CD4-positive, alpha-beta T cell treated with Interleukin-21 for 1 hour (primary cell): ENCODE measurements around the gene GORASP2.
"Not testable (repeated sequence)": the region's sequence is repeated elsewhere in the genome, so short reads cannot be mapped to it uniquely, and the experiment has no call there.

Experiments
- DNase-seq: peaks from one replicate; pipeline ENCODE4 v3.0.0-alpha.2; 2020

Gene GORASP2

DNA sequence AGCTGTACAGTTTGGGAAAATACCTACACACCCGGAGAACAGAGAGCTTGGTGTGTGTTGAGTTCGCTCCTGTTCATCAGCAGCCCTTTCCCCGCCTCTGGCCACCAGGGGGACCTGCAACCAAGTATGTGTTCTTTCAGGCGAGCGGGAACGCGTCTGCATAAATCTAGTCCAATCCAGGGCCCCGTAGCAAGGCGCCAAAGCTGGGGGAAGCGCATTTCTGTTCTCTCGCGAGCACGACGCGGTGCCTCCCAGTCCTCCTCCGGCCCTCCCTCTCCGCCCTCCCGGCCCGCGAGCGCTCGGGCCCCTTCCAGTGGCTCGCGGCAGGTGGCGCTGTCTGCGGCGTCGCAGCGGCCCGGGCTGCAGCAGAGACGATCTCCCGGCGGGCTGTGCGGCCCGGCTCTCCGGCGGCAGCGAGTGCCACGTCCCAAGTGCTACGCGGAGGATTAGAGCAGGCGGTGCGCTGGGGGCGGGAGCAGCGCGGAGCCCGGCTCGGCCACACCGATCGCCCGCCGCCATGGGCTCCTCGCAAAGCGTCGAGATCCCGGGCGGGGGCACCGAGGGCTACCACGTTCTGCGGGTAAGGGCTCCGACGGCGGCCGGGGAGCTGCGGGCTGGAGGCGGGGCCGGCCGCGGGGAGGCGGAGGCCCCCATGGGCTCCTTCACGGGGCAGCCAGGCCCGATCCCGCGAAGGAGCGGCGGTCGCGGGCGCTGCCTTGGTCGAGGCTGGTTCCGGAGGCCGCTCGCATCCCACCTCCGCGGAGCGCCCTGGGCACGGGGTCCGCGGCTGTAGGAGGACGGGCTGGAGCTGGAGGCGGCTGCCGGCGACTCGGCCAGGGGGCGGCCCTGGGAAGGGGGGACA lies at the start of gene GORASP2:
TSS of gene GORASP2 (plus strand) at position 430 of the 862 bp plus-strand sequence. CDS start at position 518, 88 bp downstream.
- peak; percentile 99 for DNase-seq

DNA sequence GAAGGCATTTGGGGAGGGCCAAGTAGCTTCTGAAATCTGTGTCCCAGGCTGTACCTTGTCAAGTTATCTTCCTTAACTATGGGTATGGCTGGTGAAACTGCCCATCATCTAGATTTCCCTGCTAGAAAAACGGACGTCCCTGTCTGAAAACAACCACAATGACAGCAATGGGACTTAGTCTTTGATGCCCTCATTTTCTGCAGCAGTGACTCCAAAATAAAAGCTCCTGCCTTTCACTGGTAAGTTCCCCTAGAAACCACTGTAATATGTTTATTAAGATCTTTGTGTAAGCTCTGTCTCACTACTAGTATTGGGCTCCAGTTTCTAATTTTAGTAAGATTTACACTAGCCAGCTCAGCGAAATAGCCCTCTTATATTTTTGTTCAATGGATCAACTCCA lies 47.2 kb upstream of the GORASP2 start:
- DNase-seq = no peak

DNA sequence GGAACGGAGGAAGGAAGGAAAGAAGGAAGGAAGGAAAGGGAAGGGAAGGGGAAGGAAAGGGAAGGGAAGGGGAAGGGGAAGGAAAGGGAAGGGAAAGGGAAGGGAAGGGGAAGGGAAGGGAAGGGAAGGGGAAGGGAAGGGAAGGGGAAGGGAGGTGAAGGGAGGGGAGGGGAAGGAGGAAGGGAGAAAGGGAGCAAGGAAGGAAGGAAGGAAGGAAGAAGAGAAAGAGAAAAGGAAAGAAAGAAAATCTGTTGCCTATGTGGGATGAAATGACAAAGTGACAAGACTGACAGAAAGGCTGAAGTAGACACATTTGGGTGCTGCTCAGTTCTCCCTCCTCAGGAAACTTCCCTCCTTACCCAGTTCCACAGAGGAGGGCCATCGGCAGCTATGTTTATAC lies 46.3 kb upstream of the GORASP2 start:
- no peak for DNase-seq

DNA sequence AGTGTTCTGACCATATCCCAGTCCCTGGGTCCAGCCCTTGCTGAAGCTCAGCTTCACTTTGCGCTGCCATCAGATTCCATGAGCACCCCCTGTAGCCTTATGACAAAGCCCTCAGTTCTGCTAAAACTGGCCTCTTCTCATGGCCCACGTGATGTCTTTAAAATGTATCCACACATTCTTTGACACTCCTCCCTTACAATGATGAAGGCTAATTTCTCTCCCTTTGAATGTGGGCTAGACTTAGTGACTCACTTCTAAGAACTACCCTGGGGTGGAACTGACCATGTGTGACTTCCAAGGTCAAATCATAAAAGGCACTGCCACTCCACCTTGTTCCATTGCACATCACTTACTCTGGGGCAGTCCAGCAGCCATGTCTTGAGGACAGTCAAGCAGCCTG lies 45.4 kb upstream of the GORASP2 start:
- DNase-seq = no peak

DNA sequence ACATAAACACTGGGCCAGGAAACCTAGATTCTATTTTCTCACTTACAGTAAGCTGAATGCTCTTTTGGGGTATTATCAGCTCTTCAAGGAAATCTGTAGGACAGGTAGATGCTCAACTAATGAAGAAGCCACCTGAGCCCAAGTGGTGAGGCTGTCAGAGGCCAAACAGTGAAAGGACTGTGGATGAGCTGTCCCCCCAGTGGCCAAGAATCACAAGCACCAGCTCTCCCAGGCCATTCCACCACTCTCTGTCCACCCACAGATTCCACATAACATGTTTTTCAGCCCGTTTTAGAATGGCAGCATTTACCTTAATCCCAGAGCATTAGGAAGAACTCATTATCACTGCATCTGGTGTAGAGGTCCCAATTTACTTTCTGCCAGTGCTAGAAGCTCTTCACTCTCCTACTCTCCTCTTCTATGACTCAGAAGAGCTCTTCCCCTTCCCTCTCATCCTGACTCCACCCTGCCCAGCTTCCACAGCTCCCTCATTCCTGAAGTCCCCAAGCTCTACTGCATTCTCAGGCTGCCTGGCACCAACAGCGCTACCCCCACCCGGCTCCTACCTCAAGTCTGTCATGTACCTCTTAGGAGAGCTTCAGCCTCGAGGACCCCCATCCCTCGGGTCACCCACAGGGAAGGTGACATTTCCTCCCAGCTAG lies 43.8 kb upstream of the GORASP2 start:
- DNase-seq = no peak

DNA sequence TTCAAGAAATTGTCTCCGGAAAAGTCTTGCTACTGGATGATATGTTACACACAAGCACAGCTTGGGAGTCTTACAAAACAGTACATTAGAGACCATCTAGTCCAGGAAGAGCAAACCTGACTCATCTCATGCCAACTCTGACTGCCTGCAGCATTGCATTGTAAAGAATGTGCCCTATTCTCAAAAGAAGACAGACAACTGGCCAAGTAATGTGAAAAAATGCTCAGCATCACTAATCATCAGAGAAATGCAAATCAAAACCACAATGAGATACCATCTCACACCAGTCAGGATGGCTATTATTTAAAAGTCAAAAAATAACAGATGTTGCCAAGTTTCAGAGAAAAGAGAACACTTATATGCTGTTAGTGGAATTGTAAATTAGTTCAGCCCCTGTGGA lies 42.7 kb upstream of the GORASP2 start:
- no peak for DNase-seq

DNA sequence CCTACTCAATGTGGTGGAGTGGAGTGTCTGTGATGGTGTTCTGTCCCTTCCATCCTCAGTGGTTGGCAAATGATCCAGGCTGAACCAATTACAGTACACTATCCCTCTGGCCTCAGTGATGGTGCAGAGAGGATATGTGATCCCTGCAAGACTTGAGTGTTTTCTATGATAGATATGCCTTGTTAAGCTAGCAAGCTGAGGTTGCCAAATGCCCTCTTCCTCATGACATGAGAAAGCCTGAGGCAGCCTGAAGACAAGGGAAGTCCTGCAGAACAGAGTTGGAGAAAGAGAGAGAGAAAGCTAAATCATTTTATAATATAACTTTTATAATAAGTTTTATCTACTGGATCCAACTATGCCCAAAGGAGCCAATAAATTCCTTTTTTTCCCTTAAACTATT lies 41.6 kb upstream of the GORASP2 start:
- DNase-seq = no peak

DNA sequence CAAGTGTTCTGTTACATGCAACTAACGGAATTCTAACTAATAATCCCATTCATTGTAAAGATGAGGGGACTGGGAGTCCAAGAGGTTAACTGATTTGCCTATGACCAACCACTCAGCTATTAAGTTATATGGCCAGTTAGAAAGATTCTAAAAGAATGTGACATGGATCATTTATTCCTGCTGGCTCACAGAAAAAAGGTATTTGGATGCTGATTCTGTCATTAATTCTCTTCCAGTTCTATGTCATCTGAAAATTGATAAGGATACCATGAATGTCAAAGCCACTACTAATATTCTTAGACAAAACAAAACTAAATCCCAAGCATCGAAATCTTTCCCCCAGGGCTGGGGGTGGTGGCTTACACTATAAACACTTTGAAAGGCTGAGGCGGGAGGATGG lies 41.2 kb upstream of the GORASP2 start:
- DNase-seq = no peak

DNA sequence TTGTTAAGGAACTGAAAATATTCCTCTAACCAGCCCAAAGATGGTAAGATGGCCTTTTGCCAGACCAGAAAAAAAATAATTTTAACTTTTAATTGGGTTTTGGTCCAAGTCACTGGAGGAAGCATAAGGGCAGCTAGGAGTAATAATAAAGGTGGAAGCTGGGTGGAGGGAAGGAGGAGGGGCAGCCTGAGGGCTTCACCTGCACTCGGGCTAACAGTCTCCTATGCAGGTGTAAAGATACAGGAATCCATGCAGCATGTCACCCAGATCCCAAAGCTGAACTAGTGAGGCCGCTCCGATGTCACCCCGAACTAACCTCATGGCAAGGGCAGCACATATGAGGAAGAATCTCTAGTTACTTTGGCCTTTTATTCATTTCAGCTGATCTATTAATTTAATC lies 37.2 kb upstream of the GORASP2 start:
- DNase-seq = no peak

DNA sequence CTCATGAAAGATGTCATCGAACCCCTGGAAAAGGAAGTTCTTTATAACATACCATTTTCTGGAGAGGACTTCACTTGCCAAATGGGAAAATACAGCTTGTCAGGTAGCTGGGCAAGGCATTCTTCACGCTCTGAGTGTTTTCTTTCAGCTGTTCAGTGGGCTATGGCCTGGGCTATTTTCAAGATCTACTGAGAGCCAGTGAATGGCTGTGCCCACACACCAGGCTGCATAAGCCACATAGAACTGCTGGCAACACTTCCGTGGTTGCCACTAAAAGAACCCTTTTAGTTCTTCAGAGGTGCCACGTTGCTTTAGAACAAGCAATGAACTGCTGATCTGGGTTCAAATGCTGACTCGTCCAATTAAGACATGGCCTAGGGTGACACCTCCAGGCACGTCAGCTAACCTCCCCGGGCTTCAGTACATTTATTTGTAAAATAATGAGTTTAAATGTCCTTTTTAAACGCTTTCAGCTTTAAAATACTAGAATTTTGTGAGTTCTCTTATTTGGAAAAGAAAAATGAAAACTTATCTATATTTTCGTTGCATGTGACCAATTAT lies 36.6 kb upstream of the GORASP2 start:
- no peak for DNase-seq

DNA sequence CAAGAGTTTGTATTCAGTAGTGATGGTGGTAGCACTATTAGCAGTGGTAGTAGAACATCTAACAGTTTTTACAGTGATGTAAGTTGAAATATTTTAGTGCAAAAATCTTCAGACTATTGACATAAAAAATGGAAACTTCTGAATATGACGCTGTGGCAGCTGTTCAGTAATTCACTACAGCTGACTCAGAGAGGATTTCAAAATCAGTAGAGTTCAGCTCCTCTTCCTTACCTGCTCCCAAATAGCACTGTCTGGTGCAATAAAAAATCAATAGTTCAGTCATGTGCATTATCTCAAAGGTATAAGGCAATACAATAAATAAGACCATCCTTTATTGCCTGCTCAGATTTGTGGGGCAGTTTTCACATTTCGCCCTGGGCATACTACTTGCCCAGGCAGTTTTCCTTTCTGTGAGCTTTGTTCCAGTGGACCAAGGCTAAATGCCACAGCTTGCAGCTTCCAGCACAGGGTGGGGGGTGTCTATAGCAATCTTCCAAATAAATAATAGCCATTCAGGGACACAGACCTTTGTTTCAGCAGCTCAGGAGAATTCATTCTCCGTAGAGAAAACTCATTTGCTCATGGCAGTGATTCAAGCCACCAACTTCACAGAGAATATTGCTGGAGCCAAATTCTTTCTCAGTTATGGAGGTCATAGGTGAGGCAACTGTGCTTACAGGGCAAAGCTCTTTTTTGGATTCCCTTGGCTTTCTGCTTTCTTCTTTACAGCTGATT lies 33.9 kb upstream of the GORASP2 start:
- no peak for DNase-seq

DNA sequence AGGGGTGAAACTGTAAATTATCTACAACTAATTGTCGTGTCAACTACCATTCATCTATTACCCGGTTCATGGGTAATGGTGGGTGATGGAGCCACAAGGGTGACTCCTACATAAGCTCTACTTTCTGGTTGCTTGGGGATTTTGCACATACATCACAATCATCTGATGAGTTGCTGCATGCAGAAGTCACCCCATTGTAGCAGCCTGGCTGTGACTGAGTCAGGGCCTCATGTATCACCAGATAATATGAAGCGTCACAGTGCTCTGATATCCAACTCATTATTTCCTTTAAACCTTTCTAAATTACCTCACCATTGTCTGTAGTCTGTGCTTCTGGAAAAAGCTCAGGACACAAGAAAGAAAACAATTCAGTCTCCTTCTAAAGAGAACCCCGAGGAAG lies 32.4 kb upstream of the GORASP2 start:
- no peak for DNase-seq

DNA sequence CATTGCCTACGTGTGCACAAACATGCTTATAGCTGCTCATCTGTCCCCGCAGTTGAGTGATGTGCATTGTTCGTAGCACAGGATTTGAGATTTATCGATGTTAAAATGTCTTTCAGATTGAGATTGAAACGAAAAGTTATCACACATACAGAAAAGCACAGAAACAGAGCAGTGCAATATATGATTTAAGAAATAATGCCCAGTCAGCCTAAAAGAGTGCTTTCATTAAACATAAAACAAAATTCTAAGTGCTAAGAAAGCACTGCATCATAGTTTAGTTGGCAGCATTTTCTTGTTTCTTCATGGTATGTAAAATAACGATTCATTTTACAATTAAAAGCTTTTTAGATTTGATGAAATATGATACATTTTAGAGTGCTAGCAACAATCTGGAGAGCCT lies 31.9 kb upstream of the GORASP2 start:
- DNase-seq = no peak

DNA sequence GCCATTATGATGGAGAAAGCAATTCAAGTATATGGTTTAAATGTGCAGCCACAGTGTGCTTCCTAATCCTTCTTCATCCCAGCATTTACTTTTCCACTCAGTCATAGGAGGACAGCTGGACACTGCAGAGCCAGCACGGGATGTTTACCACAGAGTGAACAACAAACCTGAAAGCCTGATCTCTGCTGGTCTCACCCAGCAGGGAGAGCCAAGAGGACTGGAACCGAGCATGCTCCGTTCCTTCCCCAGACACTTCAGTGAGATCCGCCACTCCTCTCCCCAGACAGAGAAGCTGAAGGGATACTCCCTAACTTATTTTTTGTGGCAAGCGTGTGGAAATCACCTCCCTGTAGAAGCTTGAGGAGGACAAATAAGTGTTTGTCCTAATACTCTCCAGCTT lies 23.2 kb upstream of the GORASP2 start:
- DNase-seq = no peak

DNA sequence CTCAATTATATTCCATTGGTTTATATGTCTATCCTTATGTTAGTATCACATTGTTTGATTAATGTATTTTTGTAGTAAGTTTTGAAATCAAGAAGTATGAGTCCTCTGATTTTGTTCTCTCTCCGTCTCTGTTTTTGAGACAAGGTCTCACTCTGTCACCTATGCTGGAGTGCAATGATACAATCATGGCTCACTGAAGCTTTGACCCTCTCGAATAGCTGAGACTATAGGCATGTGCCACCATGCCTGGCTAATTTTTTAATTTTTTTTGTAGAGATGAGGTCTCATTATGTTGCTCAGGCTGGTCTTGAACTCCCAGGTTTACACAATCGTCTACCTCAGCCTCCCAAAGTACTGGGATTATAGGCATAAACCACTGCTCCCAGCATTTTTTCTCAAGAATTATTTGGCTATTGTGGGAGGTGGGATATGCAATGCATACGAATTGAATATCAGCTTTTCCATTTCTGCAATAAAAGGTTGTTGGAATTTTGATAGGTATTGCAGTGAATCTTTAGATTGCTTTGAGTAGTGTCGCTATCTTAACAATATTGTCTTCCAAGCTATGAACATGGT lies 17.7 kb upstream of the GORASP2 start:
- DNase-seq = no peak

DNA sequence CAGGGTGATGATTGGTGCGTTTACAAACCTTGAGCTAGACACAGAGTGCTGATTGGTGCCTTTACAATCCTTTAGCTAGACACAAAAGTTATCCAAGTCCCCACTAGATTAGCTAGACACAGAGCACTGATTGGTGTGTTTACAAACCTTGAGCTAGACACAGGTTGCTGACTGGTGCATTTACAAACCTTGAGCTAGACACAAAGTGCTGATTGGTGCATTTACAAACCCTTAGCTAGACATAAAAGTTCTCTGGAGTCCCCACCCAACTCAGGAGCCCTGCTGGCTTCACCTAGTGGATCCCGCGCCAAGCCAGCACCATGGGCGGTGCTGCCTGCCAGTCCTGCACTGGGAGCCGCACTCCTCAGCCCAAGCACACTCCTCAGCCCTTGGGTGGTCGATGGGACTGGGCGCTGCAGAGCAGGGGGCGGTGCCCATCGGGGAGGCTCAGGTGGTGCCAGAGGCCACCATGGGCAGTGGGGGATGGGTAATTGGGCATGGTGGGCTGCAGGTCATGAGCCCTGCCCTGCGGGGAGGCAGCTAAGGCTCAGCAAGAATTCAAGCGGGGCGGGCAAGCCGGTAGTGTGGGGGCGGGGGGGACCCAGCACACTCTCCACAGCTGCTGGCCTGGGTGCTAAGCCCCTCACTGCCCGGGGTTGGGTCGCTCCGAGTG lies 13.9 kb upstream of the GORASP2 start:
- DNase-seq = not testable (repeated sequence)

DNA sequence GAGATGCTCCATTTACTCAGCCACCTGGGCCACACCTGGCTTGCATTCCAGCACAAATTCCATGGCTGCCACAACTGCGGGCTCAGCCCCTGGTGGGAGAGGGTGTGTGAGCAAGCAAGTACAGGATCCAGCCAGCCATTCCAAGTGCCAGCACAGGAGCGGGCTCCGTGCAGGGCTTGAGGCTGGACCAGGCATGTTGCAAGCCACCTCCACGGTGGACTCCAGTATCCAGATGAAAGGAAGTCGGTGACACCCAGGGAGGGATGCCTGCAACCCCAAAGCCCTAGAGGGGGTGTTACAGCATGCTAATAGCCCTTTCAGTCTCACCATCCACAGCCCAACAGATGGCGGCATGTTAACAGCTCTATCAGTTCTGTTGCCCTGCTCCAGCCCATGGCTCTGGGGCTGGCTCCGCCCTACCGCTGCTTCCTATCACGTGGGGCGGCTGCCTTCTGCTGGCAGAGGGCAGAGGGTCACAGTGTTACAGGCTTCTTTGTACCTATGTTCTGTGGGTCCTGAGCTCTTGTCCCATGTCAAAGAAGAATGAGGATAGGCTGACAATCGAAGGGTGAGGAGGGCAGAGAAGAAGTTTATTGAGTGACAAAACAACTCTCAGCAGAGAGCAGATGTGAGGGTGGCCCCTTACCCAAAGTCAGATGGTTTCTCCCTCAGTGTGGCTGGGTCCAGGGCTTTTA lies 11.7 kb upstream of the GORASP2 start:
- DNase-seq = no peak

DNA sequence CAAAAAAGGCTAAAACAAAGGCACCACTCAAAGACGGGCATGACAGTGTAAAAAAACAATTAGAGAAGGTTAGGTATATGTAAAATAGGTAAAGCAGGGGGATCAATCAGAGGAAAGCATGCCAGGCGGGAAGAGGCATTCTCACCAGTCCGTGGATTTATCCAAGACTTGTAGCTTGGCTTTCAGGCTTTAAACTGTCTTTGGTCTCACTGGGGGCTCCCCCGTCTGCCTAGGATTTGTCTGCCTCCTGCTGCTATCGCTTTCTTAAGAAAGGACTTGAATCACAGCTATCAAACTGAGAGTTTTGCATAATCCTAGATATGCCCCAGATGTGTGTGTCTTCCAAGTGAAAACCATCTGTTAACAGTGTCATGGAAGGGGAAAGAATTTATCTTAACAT lies 11.1 kb upstream of the GORASP2 start:
- DNase-seq = no peak

DNA sequence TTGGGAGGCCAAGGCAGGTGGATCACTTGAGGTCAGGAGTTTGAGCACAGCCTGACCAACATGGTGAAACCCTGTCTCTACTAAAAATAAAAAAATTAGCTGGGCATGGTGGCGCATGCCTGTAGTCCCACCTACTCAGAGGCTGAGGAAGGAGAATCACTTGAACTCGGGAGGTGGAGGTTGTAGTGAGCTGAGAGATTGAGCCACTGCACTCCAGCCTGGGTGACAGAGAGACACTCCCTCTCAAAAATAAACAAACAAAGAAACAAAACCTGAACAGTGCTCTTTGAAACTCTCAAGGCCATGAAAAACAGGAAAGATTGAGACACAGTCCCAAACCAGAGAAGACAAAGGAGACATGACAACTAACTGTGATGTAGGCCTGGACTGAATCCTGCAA lies 7.2 kb upstream of the GORASP2 start:
- DNase-seq = not testable (repeated sequence)

DNA sequence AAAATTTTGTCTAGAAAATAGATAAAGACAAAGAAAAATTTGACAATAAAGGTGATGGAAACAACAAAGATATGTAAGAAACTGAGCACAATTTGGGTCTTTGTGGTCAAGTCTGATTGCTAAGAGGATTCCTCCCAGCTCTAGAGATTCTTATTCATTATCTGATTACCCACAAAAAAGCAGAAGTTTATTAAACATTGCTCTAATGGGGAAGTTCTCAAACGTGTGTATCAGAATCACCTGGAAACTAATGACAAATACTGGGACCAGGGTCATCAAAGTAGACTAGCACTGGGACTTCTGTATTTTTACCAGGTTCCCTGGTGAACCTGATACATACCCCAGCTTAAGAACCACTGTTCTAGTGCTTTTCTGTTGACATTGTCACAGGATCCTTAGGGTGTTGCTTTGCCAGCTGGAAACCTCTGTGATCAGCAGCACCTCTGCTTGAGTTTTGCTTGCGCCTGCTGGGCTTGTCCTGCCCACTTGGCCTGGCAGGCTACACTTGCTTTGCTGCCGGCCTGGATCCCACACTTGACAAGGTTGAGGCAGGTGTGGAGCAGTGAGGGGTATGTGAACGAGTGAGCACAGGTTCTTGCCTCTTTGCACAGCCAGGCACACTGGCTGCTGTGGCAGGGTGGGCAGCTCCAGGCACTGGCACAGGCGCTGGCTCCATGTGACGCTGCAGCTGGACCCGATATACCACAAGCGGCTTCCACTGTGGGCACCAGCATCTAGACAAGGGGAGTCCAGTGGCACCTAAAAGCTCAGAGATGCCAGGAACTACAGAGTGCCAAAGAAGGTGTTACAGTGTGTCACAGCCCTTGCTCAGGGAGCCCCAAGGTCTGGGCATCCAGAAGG lies 6.2 kb upstream of the GORASP2 start:
- DNase-seq = no peak

DNA sequence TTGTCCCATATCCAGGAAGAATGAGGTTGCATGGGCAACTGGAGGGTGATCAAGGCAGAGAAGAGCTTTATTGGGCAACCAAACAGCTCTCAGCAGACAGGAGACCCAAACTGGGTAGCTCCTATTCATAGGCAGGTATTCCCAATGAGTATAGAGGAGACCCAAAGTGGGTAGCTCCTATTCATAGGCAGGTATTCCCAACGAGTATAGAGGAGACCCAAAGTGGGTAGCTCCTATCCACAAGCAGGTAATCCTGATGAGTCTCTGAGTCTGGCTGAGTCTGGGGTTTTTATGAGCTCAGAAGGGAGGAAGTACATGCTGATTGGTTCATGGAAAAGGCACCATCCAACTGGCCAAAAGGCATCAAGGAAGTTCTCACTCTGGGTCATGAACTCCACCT lies 5.3 kb upstream of the GORASP2 start:
- no peak for DNase-seq
